ENCODE results near the gene RAB3B.

GRCh38 chr1:51964309-51964696 lies 26.2 kb downstream of the RAB3B start:
- TF ChIP-seq GATA3 (IDR thresholded peaks at IDR 0.05; ENCODE audit: low read depth, low read length): no peak
- no peak for TF ChIP-seq GATA2 (IDR thresholded peaks at IDR 0.05; ENCODE audit: low read depth, low read length)
